Trophoblast cell (in vitro differentiated cells and primary cell): ENCODE data around the gene ASAP2.
A peak's percentile ranks its signal among the peaks of the same experiment; 100 is the strongest.
"Not testable (repeated sequence)": the region's sequence is repeated elsewhere in the genome, so short reads cannot be mapped to it uniquely, and the experiment has no call there.

Source experiments
- DNase-seq, 2 donors: peaks; one replicate each; pipeline ENCODE4 v3.0.0-alpha.2; 2016
- H2AFZ ChIP-seq: 2 replicates; pipeline ENCODE4 v1.6.1; 2013; ENCODE audit warnings: low read length, moderate library complexity, mild to moderate bottlenecking; ENCODE audit not compliant: insufficient read depth, poor library complexity
- H2AK5ac ChIP-seq: 2 replicates; pipeline ENCODE4 v1.6.1; 2013; ENCODE audit warnings: mild to moderate bottlenecking, low read length
- H2BK120ac ChIP-seq: 2 replicates; pipeline ENCODE4 v1.6.1; 2013; ENCODE audit warnings: low read length, mild to moderate bottlenecking, moderate library complexity; ENCODE audit not compliant: insufficient read depth, poor library complexity
- H2BK12ac ChIP-seq: 2 replicates; pipeline ENCODE4 v1.6.1; 2013; ENCODE audit warnings: mild to moderate bottlenecking, low read length, moderate library complexity
- H2BK5ac ChIP-seq: 2 replicates; pipeline ENCODE4 v1.6.1; 2013; ENCODE audit warnings: low read length, low read depth, moderate library complexity, mild to moderate bottlenecking; ENCODE audit not compliant: poor library complexity
- H3K14ac ChIP-seq: 2 replicates; pipeline ENCODE4 v1.6.1; 2013; ENCODE audit warnings: mild to moderate bottlenecking, low read length
- H3K18ac ChIP-seq: 2 replicates; pipeline ENCODE4 v1.6.1; 2013; ENCODE audit warnings: mild to moderate bottlenecking, low read length
- H3K23ac ChIP-seq: 2 replicates; pipeline ENCODE4 v1.6.1; 2013; ENCODE audit warnings: low read length
- H3K27ac ChIP-seq: 2 replicates; pipeline ENCODE4 v1.5.1; 2013; ENCODE audit warnings: low read depth, mild to moderate bottlenecking, inconsistent platforms, low read length, moderate library complexity
- H3K27me3 ChIP-seq: 2 replicates; pipeline ENCODE4 v1.6.1; 2013; ENCODE audit warnings: inconsistent platforms, mild to moderate bottlenecking, low read length, moderate library complexity; ENCODE audit not compliant: insufficient read depth
- H3K36me3 ChIP-seq, 2 experiments: 1 replicate in 1 of 2; 2 replicates in 1 of 2; pipeline ENCODE4 v1.6.1; 2013; ENCODE audit warnings: low read length in 2 of 2, mild to moderate bottlenecking in 2 of 2, moderate library complexity in 1 of 2; ENCODE audit not compliant: insufficient read depth in 2 of 2, control insufficient read depth in 1 of 2
- H3K4ac ChIP-seq: 2 replicates; pipeline ENCODE4 v1.6.1; 2013; ENCODE audit warnings: low read depth, mild to moderate bottlenecking, low read length, moderate library complexity
- H3K4me1 ChIP-seq, 2 experiments: 1 replicate in 1 of 2; 2 replicates in 1 of 2; pipeline ENCODE4 v1.6.1; 2013; ENCODE audit warnings: low read length in 2 of 2, mild to moderate bottlenecking in 2 of 2, moderate library complexity in 1 of 2; ENCODE audit not compliant: insufficient read depth in 2 of 2, control insufficient read depth in 1 of 2
- H3K4me2 ChIP-seq: 2 replicates; pipeline ENCODE4 v1.6.1; 2013; ENCODE audit warnings: inconsistent platforms, mild to moderate bottlenecking, low read length, moderate library complexity
- H3K4me3 ChIP-seq: 2 replicates; pipeline ENCODE4 v1.5.1; 2013; ENCODE audit warnings: mild to moderate bottlenecking, low read depth, low read length, inconsistent platforms
- H3K79me1 ChIP-seq: one replicate; pipeline ENCODE4 v1.6.1; 2013; ENCODE audit warnings: low read length
- H3K79me2 ChIP-seq: 2 replicates; pipeline ENCODE4 v1.6.1; 2013; ENCODE audit warnings: low read length, mild to moderate bottlenecking; ENCODE audit not compliant: control insufficient read depth, insufficient read depth, poor library complexity
- H3K9ac ChIP-seq: 2 replicates; pipeline ENCODE4 v1.6.1; 2013; ENCODE audit warnings: mild to moderate bottlenecking, low read length
- H3K9me3 ChIP-seq: 2 replicates; pipeline ENCODE4 v1.6.1; 2013; ENCODE audit warnings: low read depth, mild to moderate bottlenecking, control low read depth, inconsistent platforms, low read length; ENCODE audit not compliant: insufficient read depth
- H4K12ac ChIP-seq: 2 replicates; pipeline ENCODE4 v1.6.1; 2013; ENCODE audit warnings: low read depth, mild to moderate bottlenecking, low read length, moderate library complexity
- H4K8ac ChIP-seq: 2 replicates; pipeline ENCODE4 v1.6.1; 2013; ENCODE audit warnings: low read depth, mild to moderate bottlenecking, low read length, moderate library complexity
- H4K91ac ChIP-seq: one replicate; pipeline ENCODE4 v1.6.1; 2013; ENCODE audit warnings: low read depth, mild to moderate bottlenecking, low read length, moderate library complexity
- WGBS: extraction: QIAGEN DNeasy Blood & Tissue Kit; methylation state at CpG from one replicate; pipeline ENCODE4 v1.1.7; 2013; ENCODE audit warnings: missing lambda C conversion rate; ENCODE audit not compliant: insufficient read length, insufficient coverage; ENCODE audit errors: extremely low coverage; 5-methylcytosine and 5-hydroxymethylcytosine counted together

ASAP2 gene

GRCh38 chr2:9214873-9215272 lies 8.3 kb downstream of the ASAP2 start:
- Histone ChIP-seq H4K91ac (no peak overlapping the region), H3K9ac (no peak overlapping the region), H3K27ac (no peak overlapping the region), H2AK5ac (no peak overlapping the region), H3K79me1 (no peaks in the 10 kb centered on the region), H3K18ac (no peak overlapping the region), H3K4me1 (peaks cover 2 to 6% of the 10 kb centered on the region in 2 experiments), H2BK120ac (no peak overlapping the region), H2AFZ (no peak overlapping the region), H3K79me2 (no peaks in the 10 kb centered on the region), H3K23ac (no peak overlapping the region), H3K4me3 (no peak overlapping the region), H2BK12ac (no peak overlapping the region), H3K36me3 (peaks cover 2 to 14% of the 10 kb centered on the region in 2 experiments), H3K9me3 (no peaks in the 10 kb centered on the region), H3K4ac (no peak overlapping the region), H3K4me2 (no peak overlapping the region), H4K12ac (no peak overlapping the region), H3K14ac (no peak overlapping the region), H3K27me3 (no peaks in the 10 kb centered on the region), H4K8ac (no peak overlapping the region), H2BK5ac (no peak overlapping the region)
- no CpG with 5 or more reads among the region's 8 CpGs for WGBS
- DNase-seq = peak; percentile 68 to 91

GRCh38 chr2:9215680-9216079 lies 9.1 kb downstream of the ASAP2 start:
- H4K12ac ChIP-seq = no peak overlapping the region
- H3K9ac ChIP-seq = no peak overlapping the region
- no peak overlapping the region for H2AFZ ChIP-seq
- no peak overlapping the region for H3K27ac ChIP-seq
- H4K91ac ChIP-seq = no peak overlapping the region
- no peak overlapping the region for H2BK12ac ChIP-seq
- H3K4me1 ChIP-seq = peaks cover 2 to 6% of the 10 kb centered on the region in 2 experiments
- no peak overlapping the region for H3K4me2 ChIP-seq
- H4K8ac ChIP-seq = no peak overlapping the region
- H2AK5ac ChIP-seq = no peak overlapping the region
- H2BK5ac ChIP-seq = no peak overlapping the region
- DNase-seq = no peak
- H3K9me3 ChIP-seq = no peaks in the 10 kb centered on the region
- H3K4me3 ChIP-seq = no peak overlapping the region
- no CpG with 5 or more reads among the region's 4 CpGs for WGBS
- H3K23ac ChIP-seq = no peak overlapping the region
- H3K79me2 ChIP-seq = no peaks in the 10 kb centered on the region
- no peaks in the 10 kb centered on the region for H3K79me1 ChIP-seq
- no peak overlapping the region for H2BK120ac ChIP-seq
- no peak overlapping the region for H3K18ac ChIP-seq
- no peaks in the 10 kb centered on the region for H3K27me3 ChIP-seq
- peak overlapping the region; percentile 3 for H3K4ac ChIP-seq
- H3K36me3 ChIP-seq = peaks cover 2 to 14% of the 10 kb centered on the region in 2 experiments
- H3K14ac ChIP-seq = no peak overlapping the region

- not testable (repeated sequence) for H3K9ac ChIP-seq, H3K9me3 ChIP-seq, H3K79me2 ChIP-seq, H2AK5ac ChIP-seq, H2BK12ac ChIP-seq, H3K18ac ChIP-seq, H3K4me2 ChIP-seq, H4K8ac ChIP-seq, DNase-seq, H2BK120ac ChIP-seq, H4K12ac ChIP-seq, H3K4me3 ChIP-seq, H2BK5ac ChIP-seq, H3K4me1 ChIP-seq, H4K91ac ChIP-seq, H2AFZ ChIP-seq, H3K27ac ChIP-seq, H3K79me1 ChIP-seq, H3K27me3 ChIP-seq, H3K14ac ChIP-seq, H3K23ac ChIP-seq
- peak overlapping the region; percentile 3 for H3K4ac ChIP-seq
- no CpG with 5 or more reads among the region's 2 CpGs for WGBS
- H3K36me3 ChIP-seq = peaks cover 2 to 14% of the 10 kb centered on the region in 2 experiments
Observed at GRCh38 chr2:9216143-9216542, 9.5 kb downstream of the ASAP2 start.

- H2BK12ac ChIP-seq = no peak overlapping the region
- WGBS = no CpG with 5 or more reads among the region's 7 CpGs
- no peaks in the 10 kb centered on the region for H3K27me3 ChIP-seq
Observed at GRCh38 chr2:9217838-9218770, 11.5 kb downstream of the ASAP2 start.

More at GRCh38 chr2:9217838-9218770, 11.5 kb downstream of the ASAP2 start:
- Histone ChIP-seq H3K23ac (no peak overlapping the region), H2AK5ac (no peak overlapping the region), H3K27ac (no peak overlapping the region), H2AFZ (no peak overlapping the region), H3K9me3 (no peaks in the 10 kb centered on the region), H3K4me2 (no peak overlapping the region), H3K18ac (peak overlapping the region; percentile 29), H4K8ac (no peak overlapping the region), H3K4me1 (peaks cover 2% of the 10 kb centered on the region in 2 experiments), H4K91ac (no peak overlapping the region), H3K79me1 (no peaks in the 10 kb centered on the region), H3K14ac (no peak overlapping the region), H3K4me3 (no peak overlapping the region), H3K79me2 (no peaks in the 10 kb centered on the region), H3K9ac (no peak overlapping the region), H3K36me3 (peaks cover 0 to 5% of the 10 kb centered on the region in 2 experiments), H2BK120ac (no peak overlapping the region), H2BK5ac (no peak overlapping the region), H3K4ac (no peak overlapping the region), H4K12ac (no peak overlapping the region)
- no peak for DNase-seq
